Panc1 (cell line): ENCODE measurements around the gene TP53RK. TPM values are rescaled to one million over a fixed set of nuclear protein-coding genes. Genes with fewer than 3 reads are reported as not detected.
"Not testable (repeated sequence)": the region's sequence is repeated elsewhere in the genome, so short reads cannot be mapped to it uniquely, and the experiment has no call there.

Experiments
- ATAC-seq: fragments of 200-7000 bp; cut with Tn5 transposase; 2 replicates; pipeline ENCODE4 v1.9.1; 2020; ENCODE audit warnings: mild to moderate bottlenecking, moderate library complexity
- BruUV-seq: library from RNA; stranded (reverse); fragments of 400-500 nt; replicated peaks from 2 replicates; lab custom pipeline; 2021; lab: Mats Ljungman, UMichigan
- CTCF ChIA-PET: fragments of 300-600 bp; sonication (Branson Sonifier 250); formaldehyde crosslinking; loops from one replicate; lab custom pipeline; 2022; ENCODE audit warnings: antibody characterized with exemption; lab: Charles Lee
- POLR2A ChIA-PET: fragments of 300-600 bp; sonication (Branson Sonifier 250); formaldehyde crosslinking; loops from one replicate; lab custom pipeline; 2022; ENCODE audit warnings: antibody characterized with exemption; lab: Charles Lee
- DNase-seq: peaks from one replicate; pipeline ENCODE4 v3.0.0-alpha.2; 2010; ENCODE audit warnings: low read depth, low spot score
- H3K27ac ChIP-seq: 2 replicates; pipeline ENCODE4 v1.5.1; 2011; ENCODE audit warnings: mild to moderate bottlenecking, low read length, inconsistent platforms
- H3K27me3 ChIP-seq: fragments of 200-500 bp; sonication (Bioruptor generic); 2 replicates; pipeline ENCODE4 v1.6.0; 2014; ENCODE audit warnings: low read length, inconsistent platforms; ENCODE audit not compliant: control insufficient read depth, insufficient read depth
- H3K36me3 ChIP-seq: fragments of 200-500 bp; sonication (Bioruptor generic); 2 replicates; pipeline ENCODE4 v1.5.1; 2014; ENCODE audit warnings: inconsistent platforms, mild to moderate bottlenecking, low read length, moderate library complexity; ENCODE audit not compliant: control insufficient read depth, insufficient read depth
- H3K4me1 ChIP-seq: 2 replicates; pipeline ENCODE4 v1.5.1; 2011; ENCODE audit warnings: inconsistent platforms, mild to moderate bottlenecking, low read length, moderate library complexity; ENCODE audit not compliant: control insufficient read depth, insufficient read depth
- H3K4me3 ChIP-seq, 2 experiments: 2 replicates each; pipeline ENCODE4 v1.5.1; 2011 to 2012; ENCODE audit warnings: low read depth in 2 of 2, low read length in 2 of 2, mild to moderate bottlenecking in 2 of 2, inconsistent platforms in 1 of 2, moderate library complexity in 1 of 2
- H3K9me3 ChIP-seq: fragments of 200-500 bp; sonication (Bioruptor generic); 2 replicates; pipeline ENCODE4 v1.5.1; 2014; ENCODE audit warnings: low read depth, mild to moderate bottlenecking, inconsistent platforms, low read length, moderate library complexity; ENCODE audit not compliant: control insufficient read depth, insufficient read depth
- POLR2AphosphoS5 ChIP-seq: IDR thresholded peaks from 2 replicates; pipeline ENCODE4 v1.6.1; 2012; ENCODE audit warnings: mild to moderate bottlenecking, low read depth, low read length, moderate library complexity
- SIN3A ChIP-seq: IDR thresholded peaks from 2 replicates; pipeline ENCODE4 v1.6.1; 2012; ENCODE audit warnings: low read depth, mild to moderate bottlenecking, low read length, moderate library complexity, borderline replicate concordance; ENCODE audit not compliant: insufficient read depth
- TCF7L2 ChIP-seq: IDR thresholded peaks from 2 replicates; pipeline ENCODE4 v1.6.1; 2011; ENCODE audit warnings: mild to moderate bottlenecking, low read depth, low read length, inconsistent platforms
- in situ Hi-C: cut with HindIII; loops from 2 replicates; pipeline ENCODE4 v1.10.0; 2016; ENCODE audit warnings: low sequenced_read_pairs, low pct_unique_long_range_greater_than_20kb
- intact Hi-C: fragments of 100-400 bp; cut with micrococcal nuclease; formaldehyde crosslinking; loops from one replicate; pipeline ENCODE4 v1.10.0; 2022; ENCODE audit not compliant: unreplicated experiment
- total RNA-seq: library from RNA; stranded (reverse); gene quantifications from one replicate; pipeline ENCODE4 v1.2.1, GENCODE V29; 2021; ENCODE audit not compliant: unreplicated experiment
- TF ChIP-seq, protein P1 (sequence below): fragments of 450-650 bp; IDR thresholded peaks from 2 replicates; pipeline ENCODE4 v1.5.1; 2017; ENCODE audit warnings: mild to moderate bottlenecking
- TF ChIP-seq, protein P2 (sequence below), 2 experiments: IDR thresholded peaks; 2 replicates each; pipeline ENCODE4 v1.6.1; 2011 to 2012; ENCODE audit warnings: low read depth in 2 of 2, control low read depth in 1 of 2, low read length in 1 of 2, mild to moderate bottlenecking in 1 of 2, moderate library complexity in 1 of 2; ENCODE audit not compliant: insufficient read depth in 1 of 2

TP53RK gene
- total RNA-seq, 1 experiment from 2014 or later = 13.7 TPM

DNA sequence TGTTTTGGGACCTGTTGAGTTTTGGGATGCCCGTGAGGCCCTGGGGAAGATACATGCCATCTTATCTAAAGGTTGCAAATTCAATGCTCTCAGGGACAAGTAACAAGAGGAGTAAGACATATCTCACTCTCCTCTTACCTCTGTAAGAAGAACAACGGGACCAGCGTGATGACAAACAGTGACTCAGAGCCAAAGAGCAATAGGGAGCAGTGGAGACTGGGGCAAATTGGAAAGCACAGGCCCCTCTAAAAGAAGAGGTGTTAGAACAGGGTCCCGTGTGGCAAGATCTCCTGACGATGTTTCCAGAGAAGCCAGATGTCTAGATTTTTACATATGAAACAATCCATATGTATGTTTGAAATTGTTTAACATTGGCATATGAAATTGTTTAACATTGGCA is 11.6 kb downstream of the TP53RK start:
- Histone ChIP-seq H3K9me3 (no peaks in the 10 kb centered on the region), H3K4me1 (no peaks in the 10 kb centered on the region), H3K27ac (no peak overlapping the region), H3K36me3 (no peaks in the 10 kb centered on the region), H3K27me3 (no peaks in the 10 kb centered on the region), H3K4me3 (no peak overlapping the region)
- DNase-seq (no peak), ATAC-seq (no peak)
- BruUV-seq = no TSS peak
- intact Hi-C loops (no loop called here), in situ Hi-C loops (no loop called here)
- TF ChIP-seq TCF7L2 (no peak), POLR2AphosphoS5 (no peak), SIN3A (no peak)
- TF ChIP-seq, protein P1, sequence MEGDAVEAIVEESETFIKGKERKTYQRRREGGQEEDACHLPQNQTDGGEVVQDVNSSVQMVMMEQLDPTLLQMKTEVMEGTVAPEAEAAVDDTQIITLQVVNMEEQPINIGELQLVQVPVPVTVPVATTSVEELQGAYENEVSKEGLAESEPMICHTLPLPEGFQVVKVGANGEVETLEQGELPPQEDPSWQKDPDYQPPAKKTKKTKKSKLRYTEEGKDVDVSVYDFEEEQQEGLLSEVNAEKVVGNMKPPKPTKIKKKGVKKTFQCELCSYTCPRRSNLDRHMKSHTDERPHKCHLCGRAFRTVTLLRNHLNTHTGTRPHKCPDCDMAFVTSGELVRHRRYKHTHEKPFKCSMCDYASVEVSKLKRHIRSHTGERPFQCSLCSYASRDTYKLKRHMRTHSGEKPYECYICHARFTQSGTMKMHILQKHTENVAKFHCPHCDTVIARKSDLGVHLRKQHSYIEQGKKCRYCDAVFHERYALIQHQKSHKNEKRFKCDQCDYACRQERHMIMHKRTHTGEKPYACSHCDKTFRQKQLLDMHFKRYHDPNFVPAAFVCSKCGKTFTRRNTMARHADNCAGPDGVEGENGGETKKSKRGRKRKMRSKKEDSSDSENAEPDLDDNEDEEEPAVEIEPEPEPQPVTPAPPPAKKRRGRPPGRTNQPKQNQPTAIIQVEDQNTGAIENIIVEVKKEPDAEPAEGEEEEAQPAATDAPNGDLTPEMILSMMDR = no peak
- TF ChIP-seq, protein P2, sequence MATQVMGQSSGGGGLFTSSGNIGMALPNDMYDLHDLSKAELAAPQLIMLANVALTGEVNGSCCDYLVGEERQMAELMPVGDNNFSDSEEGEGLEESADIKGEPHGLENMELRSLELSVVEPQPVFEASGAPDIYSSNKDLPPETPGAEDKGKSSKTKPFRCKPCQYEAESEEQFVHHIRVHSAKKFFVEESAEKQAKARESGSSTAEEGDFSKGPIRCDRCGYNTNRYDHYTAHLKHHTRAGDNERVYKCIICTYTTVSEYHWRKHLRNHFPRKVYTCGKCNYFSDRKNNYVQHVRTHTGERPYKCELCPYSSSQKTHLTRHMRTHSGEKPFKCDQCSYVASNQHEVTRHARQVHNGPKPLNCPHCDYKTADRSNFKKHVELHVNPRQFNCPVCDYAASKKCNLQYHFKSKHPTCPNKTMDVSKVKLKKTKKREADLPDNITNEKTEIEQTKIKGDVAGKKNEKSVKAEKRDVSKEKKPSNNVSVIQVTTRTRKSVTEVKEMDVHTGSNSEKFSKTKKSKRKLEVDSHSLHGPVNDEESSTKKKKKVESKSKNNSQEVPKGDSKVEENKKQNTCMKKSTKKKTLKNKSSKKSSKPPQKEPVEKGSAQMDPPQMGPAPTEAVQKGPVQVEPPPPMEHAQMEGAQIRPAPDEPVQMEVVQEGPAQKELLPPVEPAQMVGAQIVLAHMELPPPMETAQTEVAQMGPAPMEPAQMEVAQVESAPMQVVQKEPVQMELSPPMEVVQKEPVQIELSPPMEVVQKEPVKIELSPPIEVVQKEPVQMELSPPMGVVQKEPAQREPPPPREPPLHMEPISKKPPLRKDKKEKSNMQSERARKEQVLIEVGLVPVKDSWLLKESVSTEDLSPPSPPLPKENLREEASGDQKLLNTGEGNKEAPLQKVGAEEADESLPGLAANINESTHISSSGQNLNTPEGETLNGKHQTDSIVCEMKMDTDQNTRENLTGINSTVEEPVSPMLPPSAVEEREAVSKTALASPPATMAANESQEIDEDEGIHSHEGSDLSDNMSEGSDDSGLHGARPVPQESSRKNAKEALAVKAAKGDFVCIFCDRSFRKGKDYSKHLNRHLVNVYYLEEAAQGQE (IDR thresholded peaks at IDR 0.05; ENCODE audit: insufficient read depth in 1 of 2, low read depth in 2 of 2, low read length in 1 of 2) = no peak
- ChIA-PET POLR2A (interaction anchor here (0.6 kb wide), 1 partner anchor 527 kb away, joined by 5 read pairs; no protein-coding TSS in a partner anchor), CTCF (no interaction called here)

DNA sequence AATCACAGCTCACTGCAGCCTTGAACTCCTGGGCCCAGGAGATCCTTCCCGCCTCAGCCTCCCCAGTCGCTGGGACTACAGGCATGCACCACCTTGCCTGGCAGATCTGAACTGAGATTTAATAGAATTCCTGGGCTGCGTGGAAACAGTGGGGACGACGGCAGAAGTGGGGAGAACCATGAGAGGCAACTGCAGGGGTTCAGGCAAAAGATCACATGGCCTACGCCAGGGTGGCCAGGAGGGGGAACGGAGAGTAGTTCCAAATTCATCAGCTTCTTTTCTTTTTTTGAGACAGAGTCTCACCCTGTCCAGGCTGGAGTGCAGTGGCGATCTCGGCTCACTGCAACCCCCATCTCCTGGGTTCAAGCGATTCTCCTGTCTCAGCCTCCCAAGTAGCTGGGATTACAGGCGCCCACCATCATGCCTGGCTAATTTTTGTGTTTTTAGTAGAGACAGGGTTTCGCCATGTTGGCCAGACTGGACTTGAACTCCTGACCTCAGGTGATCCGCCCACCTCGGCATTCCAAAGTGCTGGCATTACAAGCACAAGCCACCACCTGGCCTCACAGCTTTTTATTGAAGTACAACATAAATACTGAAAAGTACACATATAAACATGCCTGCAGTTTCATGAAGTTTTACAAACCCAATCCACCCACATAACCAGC is 12.5 kb downstream of the TP53RK start:
- H3K9me3 ChIP-seq, in situ Hi-C loops, BruUV-seq: not testable (repeated sequence)

More for the DNA sequence above, 12.5 kb downstream of the TP53RK start:
- CTCF ChIA-PET, H3K36me3 ChIP-seq, H3K4me3 ChIP-seq, DNase-seq, intact Hi-C loops, H3K4me1 ChIP-seq, H3K27me3 ChIP-seq, ATAC-seq, H3K27ac ChIP-seq: not testable (repeated sequence)
- POLR2A ChIA-PET = interaction anchor here (0.6 kb wide), 1 partner anchor 13 kb away, joined by 4 read pairs; the partner anchor contains the start of gene TP53RK
